HG02852 (cell line): Measurements from ENCODE around the gene PLA2G2F.

Experiments
- ATAC-seq: cut with Tn5 transposase; IDR thresholded peaks from one replicate; pipeline ENCODE4 v1.9.1; 2021; ENCODE audit warnings: mild to moderate bottlenecking, moderate library complexity; ENCODE audit not compliant: unreplicated experiment

Gene PLA2G2F

GRCh38 chr1:20141001-20141400, 1.9 kb downstream of the PLA2G2F start:
- ATAC-seq, result no peak

GRCh38 chr1:20141466-20141865, 2.3 kb downstream of the PLA2G2F start:
- ATAC-seq, result no peak

- ATAC-seq, result no peak
Measured at GRCh38 chr1:20142001-20142710, 3.0 kb downstream of the PLA2G2F start.

DNA sequence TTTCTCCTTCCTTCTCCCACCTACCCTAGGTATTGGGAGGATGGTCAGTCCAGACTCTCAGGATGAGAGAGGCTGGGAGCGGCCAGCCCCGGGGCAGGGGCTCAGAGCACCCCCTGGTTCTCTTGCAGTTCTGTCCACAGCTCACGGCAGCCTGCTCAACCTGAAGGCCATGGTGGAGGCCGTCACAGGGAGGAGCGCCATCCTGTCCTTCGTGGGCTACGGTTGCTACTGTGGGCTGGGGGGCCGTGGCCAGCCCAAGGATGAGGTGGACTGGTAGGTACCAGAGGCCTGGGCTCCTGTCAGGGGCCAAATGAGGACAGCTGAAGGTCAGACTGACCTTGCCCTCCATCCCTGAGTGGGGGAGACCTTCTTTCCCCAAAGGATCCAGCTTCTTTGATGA, 4.2 kb downstream of the PLA2G2F start:
- no peak for ATAC-seq

DNA sequence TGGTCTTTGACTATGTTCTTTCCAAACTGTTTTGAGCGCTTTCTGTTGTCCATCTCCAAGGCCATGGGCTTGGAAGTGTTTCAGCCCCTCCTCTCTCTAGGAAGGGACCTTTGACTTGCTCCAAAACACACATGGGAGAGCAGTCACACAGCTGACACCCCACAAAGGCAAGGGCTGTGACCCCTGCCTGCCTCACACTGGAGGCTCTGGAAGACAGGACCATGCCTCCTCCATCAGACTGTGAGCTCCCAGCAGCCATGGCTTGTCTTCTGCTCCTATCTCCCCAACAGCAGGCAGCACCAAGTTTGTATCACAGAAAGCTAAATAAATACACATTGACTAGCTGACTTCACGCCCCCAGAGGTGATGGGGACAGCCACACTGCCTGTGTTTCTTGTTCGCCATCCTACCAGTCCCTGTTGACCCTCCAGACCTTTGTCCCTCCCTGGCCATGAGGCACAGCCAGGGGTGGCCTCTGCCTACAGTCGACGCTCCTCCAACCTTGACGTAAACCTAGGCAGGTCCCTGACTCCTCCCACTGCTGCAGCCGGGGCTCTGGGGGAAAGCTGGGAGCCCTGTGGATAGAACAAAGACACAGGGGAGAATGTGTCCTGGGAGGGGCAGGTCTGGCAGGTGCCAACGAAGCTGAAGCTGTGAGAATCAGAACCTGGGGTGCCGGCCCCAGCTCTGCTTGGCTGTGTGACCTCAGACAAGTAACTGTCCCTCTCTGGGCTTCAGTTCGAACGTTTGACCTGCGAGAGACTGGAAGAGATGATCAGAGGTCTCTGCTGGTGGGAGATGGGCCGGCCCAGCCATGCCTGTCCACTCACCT, 4.8 kb downstream of the PLA2G2F start:
- no peak for ATAC-seq

- ATAC-seq, result no peak
Measured at GRCh38 chr1:20147846-20148570, 8.9 kb downstream of the PLA2G2F start.

- no peak for ATAC-seq
Measured at GRCh38 chr1:20148571-20149500, 9.7 kb downstream of the PLA2G2F start.

GRCh38 chr1:20149601-20150325, 10.6 kb downstream of the PLA2G2F start:
- no peak for ATAC-seq

DNA sequence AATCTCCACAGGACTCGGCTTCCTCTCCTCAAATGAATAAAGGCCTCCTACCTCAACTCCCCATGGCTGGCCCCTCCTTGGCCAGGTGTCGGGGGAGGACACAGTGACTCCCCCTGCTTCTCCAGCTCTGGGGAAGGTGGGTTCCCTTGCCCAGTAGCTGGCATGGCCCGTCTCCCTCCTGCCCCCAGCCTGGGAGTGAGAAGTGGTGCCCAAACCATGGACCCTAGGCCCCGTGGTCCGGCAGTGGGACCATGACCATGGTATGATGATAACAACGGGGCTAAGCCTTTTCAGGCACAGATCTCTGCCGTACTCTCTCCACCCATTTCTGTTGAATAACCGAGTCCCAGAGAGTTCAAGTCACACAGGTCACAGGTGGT, 11.2 kb downstream of the PLA2G2F start:
- ATAC-seq, result no peak

DNA sequence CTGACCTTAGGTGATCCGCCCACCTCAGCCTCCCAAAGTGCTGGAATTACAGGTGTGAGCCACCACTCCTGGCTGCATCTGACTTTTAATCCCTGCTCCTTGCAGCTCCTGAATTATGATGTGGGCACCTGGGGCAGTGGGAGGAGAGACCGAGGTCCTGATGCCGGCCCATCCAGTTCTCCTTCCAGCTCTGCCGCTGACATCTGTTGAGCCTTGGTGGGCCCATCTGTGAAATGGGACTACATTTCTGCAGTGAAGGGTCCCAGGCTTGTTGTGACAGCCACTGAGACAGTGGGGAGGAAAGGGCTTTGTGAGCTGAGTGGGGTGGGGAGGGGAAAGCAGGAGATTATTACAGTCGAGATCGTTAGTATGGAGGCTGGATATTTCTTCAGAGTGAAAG, 11.8 kb downstream of the PLA2G2F start:
- no peak for ATAC-seq

DNA sequence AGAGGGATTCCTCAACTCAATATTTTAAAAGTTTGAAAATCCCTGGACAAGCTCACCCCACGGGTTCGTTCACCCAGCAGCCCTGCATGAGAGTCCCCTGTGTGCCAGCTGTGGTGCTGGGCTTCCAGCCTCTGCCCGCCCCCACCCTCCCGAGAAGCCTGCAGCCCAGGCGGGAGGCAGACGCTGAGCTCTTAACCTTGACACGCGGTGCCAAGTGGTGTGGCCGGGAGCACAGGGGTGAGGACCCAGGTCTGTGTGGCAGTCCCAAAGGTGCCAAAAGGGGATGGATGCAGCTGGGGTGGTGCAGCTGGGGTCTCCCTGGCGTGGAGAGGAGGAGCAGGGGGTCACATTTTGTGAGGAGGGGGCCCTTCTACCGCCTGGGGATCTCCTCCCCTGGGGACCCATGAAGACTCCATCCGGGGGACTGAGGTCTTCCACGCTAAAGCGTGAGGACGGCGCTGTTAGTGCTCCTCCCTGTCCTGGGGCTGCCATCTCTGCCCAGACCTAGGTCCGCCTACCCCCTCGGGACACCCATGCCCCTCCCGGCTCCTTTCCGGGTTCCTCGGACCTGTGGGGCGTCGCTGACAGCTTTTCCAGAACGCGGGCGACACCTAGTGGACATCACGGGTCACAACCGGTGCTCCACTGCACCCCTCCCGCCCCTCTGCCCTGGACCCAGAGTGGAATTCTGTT, 12.9 kb downstream of the PLA2G2F start:
- ATAC-seq, result no peak

DNA sequence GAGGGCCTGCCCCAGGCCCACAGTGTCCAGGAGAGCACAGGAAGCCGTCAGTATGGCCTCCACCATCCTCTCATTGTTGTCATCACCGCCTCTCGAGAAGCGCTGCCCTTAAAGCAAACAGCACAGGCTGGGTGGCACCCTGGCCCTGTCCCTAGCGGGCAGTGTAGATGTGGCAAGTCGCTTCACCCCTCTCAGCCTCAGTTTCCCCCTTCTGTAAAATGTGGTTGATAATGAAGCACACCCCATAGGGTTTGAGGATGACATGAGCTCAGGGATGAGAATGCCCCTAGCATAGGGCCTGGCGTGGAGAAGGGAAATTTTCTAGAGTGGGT, 13.4 kb downstream of the PLA2G2F start:
- no peak for ATAC-seq

GRCh38 chr1:20153000-20153418, 13.9 kb downstream of the PLA2G2F start:
- no peak for ATAC-seq

DNA sequence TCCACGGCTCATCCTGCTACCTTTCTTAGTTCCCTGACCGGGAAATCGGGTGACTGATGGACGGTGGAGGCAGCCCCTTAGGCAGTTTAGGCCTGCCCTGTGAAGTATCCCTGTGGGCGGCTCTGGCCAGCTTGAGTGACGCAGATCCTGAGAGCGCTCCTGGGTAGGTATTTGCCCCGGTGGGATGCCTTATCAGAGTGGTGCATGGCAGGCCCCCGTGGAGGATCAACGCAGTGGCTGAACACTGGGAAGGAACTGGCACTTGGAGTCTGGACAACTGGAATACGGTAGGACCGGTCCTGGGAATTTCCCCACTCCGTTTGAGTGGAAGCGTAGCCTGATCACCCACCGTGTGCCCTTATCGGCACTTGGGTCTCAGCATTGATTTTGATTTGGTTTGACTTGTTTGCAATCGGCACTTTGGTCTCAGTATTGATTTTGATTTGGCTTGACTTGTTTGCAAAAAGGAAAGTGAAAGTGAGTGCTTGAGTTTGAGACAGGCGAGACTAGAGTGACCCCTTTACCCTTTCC, 15.2 kb downstream of the PLA2G2F start:
- no peak for ATAC-seq

DNA sequence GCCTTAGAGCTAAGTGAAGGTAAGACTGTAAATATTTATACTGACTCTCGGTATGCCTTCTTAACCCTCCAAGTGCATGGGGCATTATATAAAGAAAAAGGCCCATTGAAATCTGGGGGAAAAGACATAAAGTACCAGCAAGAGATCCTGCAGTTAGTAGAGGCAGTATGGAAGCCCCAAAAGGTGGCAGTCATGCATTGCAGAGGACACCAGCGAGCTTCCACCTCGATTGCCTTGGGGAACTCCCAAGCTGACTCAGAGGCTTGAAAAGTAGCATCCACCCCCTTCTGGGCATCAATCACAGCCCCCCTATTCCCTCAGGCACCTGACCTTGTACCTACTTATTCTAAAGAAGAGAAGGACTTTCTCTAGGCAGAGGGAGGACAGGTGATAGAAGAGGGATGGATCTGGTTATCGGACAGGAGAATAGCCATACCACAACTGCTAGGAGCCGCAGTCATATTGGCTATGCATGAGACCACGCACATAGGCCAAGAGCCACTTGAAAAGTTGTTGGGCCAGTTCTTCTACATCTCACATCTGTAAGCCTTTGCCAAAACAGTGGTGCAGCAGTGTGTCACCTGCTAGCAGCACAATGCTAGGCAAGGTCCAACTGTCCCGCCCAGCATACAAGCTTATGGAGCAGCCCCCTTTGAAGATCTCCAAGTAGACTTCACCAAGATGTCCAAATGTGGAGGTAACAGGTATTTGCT, 19.4 kb downstream of the PLA2G2F start:
- ATAC-seq, result no peak

GRCh38 chr1:20160034-20160433, 20.9 kb downstream of the PLA2G2F start:
- ATAC-seq, result no peak

GRCh38 chr1:20164694-20165202, 25.6 kb downstream of the PLA2G2F start:
- ATAC-seq, result no peak

GRCh38 chr1:20165522-20165951, 26.4 kb downstream of the PLA2G2F start:
- ATAC-seq, result no peak
